ENCODE measurements around the gene PGLYRP3.

GRCh38 chr1:153343040-153343681, 30.4 kb upstream of the PGLYRP3 start:
- no peak for TF ChIP-seq CTCF (IDR thresholded peaks at IDR 0.05)
- no peak for TF ChIP-seq POLR2AphosphoS5 (IDR thresholded peaks at IDR 0.05)

All from breast epithelium (tissue), 3 donors.